HG03565 (cell line): ENCODE data around the gene TAF11L13.
"Not testable (repeated sequence)": the region's sequence is repeated elsewhere in the genome, so short reads cannot be mapped to it uniquely, and the experiment has no call there.

Source experiments
- ATAC-seq: cut with Tn5 transposase; IDR thresholded peaks from one replicate; pipeline ENCODE4 v1.9.1; 2021; ENCODE audit warnings: mild to moderate bottlenecking, moderate library complexity; ENCODE audit not compliant: unreplicated experiment

The TAF11L13 gene

GRCh38 chr5:17631788-17632187 is at the start of gene TAF11L13:
Gene TAF11L13 (plus strand): TSS chr5:17632088.
- not testable (repeated sequence) for ATAC-seq

GRCh38 chr5:17585658-17586057 is 46.2 kb upstream of the TAF11L13 start, which contains the start of gene TAF11L7:
Gene TAF11L7 (minus strand): TSS chr5:17585758.
- not testable (repeated sequence) for ATAC-seq

- ATAC-seq = not testable (repeated sequence)
Measured at GRCh38 chr5:17590860-17591259, 41.0 kb upstream of the TAF11L13 start, which contains the start of gene TAF11L8. Gene TAF11L8 (minus strand): TSS chr5:17590960.

GRCh38 chr5:17594255-17594654 is 37.6 kb upstream of the TAF11L13 start, which contains the start of gene TAF11L9:
Gene TAF11L9 (minus strand): TSS chr5:17594394.
- ATAC-seq = not testable (repeated sequence)

- not testable (repeated sequence) for ATAC-seq
Measured at GRCh38 chr5:17597728-17598127, 34.2 kb upstream of the TAF11L13 start, which contains the start of gene TAF11L10. Gene TAF11L10 (minus strand): TSS chr5:17597828.

- ATAC-seq = not testable (repeated sequence)
Measured at GRCh38 chr5:17603880-17604279, 28.0 kb upstream of the TAF11L13 start, which contains the start of gene TAF11L11. Gene TAF11L11 (plus strand): TSS chr5:17604183.

GRCh38 chr5:17604951-17605350 is 26.9 kb upstream of the TAF11L13 start:
- ATAC-seq = no peak

- ATAC-seq = not testable (repeated sequence)
Measured at GRCh38 chr5:17607461-17607860, 24.4 kb upstream of the TAF11L13 start.

GRCh38 chr5:17610092-17610491 is 21.8 kb upstream of the TAF11L13 start, which contains the start of gene TAF11L12:
Gene TAF11L12 (plus strand): TSS chr5:17610392.
- ATAC-seq = not testable (repeated sequence)

GRCh38 chr5:17614872-17615605 is 16.8 kb upstream of the TAF11L13 start:
- no peak for ATAC-seq

GRCh38 chr5:17619354-17619753 is 12.5 kb upstream of the TAF11L13 start:
- no peak for ATAC-seq

- ATAC-seq = no peak
Measured at GRCh38 chr5:17620627-17621026, 11.3 kb upstream of the TAF11L13 start.

GRCh38 chr5:17625686-17626085 is 6.2 kb upstream of the TAF11L13 start:
- ATAC-seq = no peak

- no peak for ATAC-seq
Measured at GRCh38 chr5:17634160-17634559, 2.3 kb downstream of the TAF11L13 start, which contains the start of gene TAF11L14. Gene TAF11L14 (plus strand): TSS chr5:17634460.

- ATAC-seq = not testable (repeated sequence)
Measured at GRCh38 chr5:17649232-17649631, 17.3 kb downstream of the TAF11L13 start.

- not testable (repeated sequence) for ATAC-seq
Measured at GRCh38 chr5:17655201-17655759, 23.4 kb downstream of the TAF11L13 start.

- ATAC-seq = no peak
Measured at GRCh38 chr5:17655921-17656320, 24.0 kb downstream of the TAF11L13 start.

- ATAC-seq = no peak
Measured at GRCh38 chr5:17663182-17663581, 31.3 kb downstream of the TAF11L13 start.

- ATAC-seq = no peak
Measured at GRCh38 chr5:17665836-17666235, 33.9 kb downstream of the TAF11L13 start.

GRCh38 chr5:17666726-17667235 is 34.9 kb downstream of the TAF11L13 start:
- ATAC-seq = no peak

GRCh38 chr5:17670353-17670752 is 38.5 kb downstream of the TAF11L13 start:
- no peak for ATAC-seq
